ENCODE measurements around the gene LLPH. TPM values are rescaled to one million over a fixed set of nuclear protein-coding genes. Genes with fewer than 3 reads are reported as not detected.

The LLPH gene
- polyA plus RNA-seq, 4 donors = 31.5 to 42.5 (median 39.9) TPM

- DNase-seq (ENCODE audit: low read depth in 4 of 4, low spot score in 3 of 4) = peak in 1 of 4 donors; percentile 30
Measured at GRCh38 chr12:66144791-66145754, 14.5 kb upstream of the LLPH start.

GRCh38 chr12:66143868-66144267 is 13.3 kb upstream of the LLPH start:
- DNase-seq (ENCODE audit: low read depth in 4 of 4, low spot score in 3 of 4) = no peak

GRCh38 chr12:66142826-66143225 is 12.3 kb upstream of the LLPH start:
- no peak for DNase-seq (ENCODE audit: low read depth in 4 of 4, low spot score in 3 of 4)

- no peak for DNase-seq (ENCODE audit: low read depth in 4 of 4, low spot score in 3 of 4)
Measured at GRCh38 chr12:66141299-66141698, 10.7 kb upstream of the LLPH start.

- DNase-seq (ENCODE audit: low read depth in 4 of 4, low spot score in 3 of 4) = no peak
Measured at GRCh38 chr12:66140731-66141130, 10.2 kb upstream of the LLPH start.

- no peak for DNase-seq (ENCODE audit: low read depth in 4 of 4, low spot score in 3 of 4)
Measured at GRCh38 chr12:66139328-66139727, 8.8 kb upstream of the LLPH start.

GRCh38 chr12:66137937-66138336 is 7.4 kb upstream of the LLPH start:
- DNase-seq (ENCODE audit: low read depth in 4 of 4, low spot score in 3 of 4) = no peak

GRCh38 chr12:66132408-66132807 is 1.9 kb upstream of the LLPH start:
- DNase-seq (ENCODE audit: low read depth in 4 of 4, low spot score in 3 of 4) = no peak

- no peak for DNase-seq (ENCODE audit: low read depth in 4 of 4, low spot score in 3 of 4)
Measured at GRCh38 chr12:66131067-66131688, 628 bp upstream of the LLPH start.

GRCh38 chr12:66129934-66130266 is 650 bp downstream of the LLPH start:
- DNase-seq (ENCODE audit: low read depth in 4 of 4, low spot score in 3 of 4) = no peak

GRCh38 chr12:66127650-66128049 is 2.9 kb downstream of the LLPH start:
- DNase-seq (ENCODE audit: low read depth in 4 of 4, low spot score in 3 of 4) = no peak

- DNase-seq (ENCODE audit: low read depth in 4 of 4, low spot score in 3 of 4) = no peak
Measured at GRCh38 chr12:66120477-66120876, 10.1 kb downstream of the LLPH start.

- no peak for DNase-seq (ENCODE audit: low read depth in 4 of 4, low spot score in 3 of 4)
Measured at GRCh38 chr12:66119870-66120241, 10.7 kb downstream of the LLPH start.

GRCh38 chr12:66119229-66119869 is 11.2 kb downstream of the LLPH start:
- no peak for DNase-seq (ENCODE audit: low read depth in 4 of 4, low spot score in 3 of 4)

GRCh38 chr12:66118240-66118891 is 12.2 kb downstream of the LLPH start:
- no peak for DNase-seq (ENCODE audit: low read depth in 4 of 4, low spot score in 3 of 4)

GRCh38 chr12:66117242-66117641 is 13.3 kb downstream of the LLPH start:
- no peak for DNase-seq (ENCODE audit: low read depth in 4 of 4, low spot score in 3 of 4)

GRCh38 chr12:66115071-66115600 is 15.4 kb downstream of the LLPH start:
- no peak for DNase-seq (ENCODE audit: low read depth in 4 of 4, low spot score in 3 of 4)

- DNase-seq (ENCODE audit: low read depth in 4 of 4, low spot score in 3 of 4) = no peak
Measured at GRCh38 chr12:66113471-66113870, 17.1 kb downstream of the LLPH start.

GRCh38 chr12:66111605-66112004 is 18.9 kb downstream of the LLPH start:
- DNase-seq (ENCODE audit: low read depth in 4 of 4, low spot score in 3 of 4) = no peak

- DNase-seq (ENCODE audit: low read depth in 4 of 4, low spot score in 3 of 4) = no peak
Measured at GRCh38 chr12:66109056-66109455, 21.5 kb downstream of the LLPH start.

- DNase-seq (ENCODE audit: low read depth in 4 of 4, low spot score in 3 of 4) = no peak
Measured at GRCh38 chr12:66108386-66108785, 22.2 kb downstream of the LLPH start.

Measured in right renal pelvis (tissue), 4 donors.